Panc1 (cell line): Measurements from ENCODE around the gene TMEM163.

Source experiments
- CTCF ChIP-seq: fragments of 450-650 bp; IDR thresholded peaks from 2 replicates; pipeline ENCODE4 v1.5.1; 2017; ENCODE audit warnings: mild to moderate bottlenecking
- POLR2AphosphoS5 ChIP-seq: IDR thresholded peaks from 2 replicates; pipeline ENCODE4 v1.6.1; 2012; ENCODE audit warnings: mild to moderate bottlenecking, low read depth, low read length, moderate library complexity
- REST ChIP-seq, 2 experiments: IDR thresholded peaks; 2 replicates each; pipeline ENCODE4 v1.6.1; 2011 to 2012; ENCODE audit warnings: low read depth in 2 of 2, control low read depth in 1 of 2, low read length in 1 of 2, mild to moderate bottlenecking in 1 of 2, moderate library complexity in 1 of 2; ENCODE audit not compliant: insufficient read depth in 1 of 2
- SIN3A ChIP-seq: IDR thresholded peaks from 2 replicates; pipeline ENCODE4 v1.6.1; 2012; ENCODE audit warnings: low read depth, mild to moderate bottlenecking, low read length, moderate library complexity, borderline replicate concordance; ENCODE audit not compliant: insufficient read depth
- TCF7L2 ChIP-seq: IDR thresholded peaks from 2 replicates; pipeline ENCODE4 v1.6.1; 2011; ENCODE audit warnings: mild to moderate bottlenecking, low read depth, low read length, inconsistent platforms

GRCh38 chr2:134700730-134701129 is 18.1 kb downstream of the TMEM163 start:
- TF ChIP-seq TCF7L2 (no peak), CTCF (no peak), REST (IDR thresholded peaks at IDR 0.05; ENCODE audit: insufficient read depth in 1 of 2, low read depth in 2 of 2, low read length in 1 of 2) (no peak), POLR2AphosphoS5 (no peak), SIN3A (no peak)
